ENCODE measurements around the gene HADHA. TPM values are rescaled to one million over a fixed set of nuclear protein-coding genes. Genes with fewer than 3 reads are reported as not detected.
"Not testable (repeated sequence)": the region's sequence is repeated elsewhere in the genome, so short reads cannot be mapped to it uniquely, and the experiment has no call there.

HADHA gene
- total RNA-seq, 4 donors from 2014 or later, result 443 to 480 (median 462) TPM

DNA sequence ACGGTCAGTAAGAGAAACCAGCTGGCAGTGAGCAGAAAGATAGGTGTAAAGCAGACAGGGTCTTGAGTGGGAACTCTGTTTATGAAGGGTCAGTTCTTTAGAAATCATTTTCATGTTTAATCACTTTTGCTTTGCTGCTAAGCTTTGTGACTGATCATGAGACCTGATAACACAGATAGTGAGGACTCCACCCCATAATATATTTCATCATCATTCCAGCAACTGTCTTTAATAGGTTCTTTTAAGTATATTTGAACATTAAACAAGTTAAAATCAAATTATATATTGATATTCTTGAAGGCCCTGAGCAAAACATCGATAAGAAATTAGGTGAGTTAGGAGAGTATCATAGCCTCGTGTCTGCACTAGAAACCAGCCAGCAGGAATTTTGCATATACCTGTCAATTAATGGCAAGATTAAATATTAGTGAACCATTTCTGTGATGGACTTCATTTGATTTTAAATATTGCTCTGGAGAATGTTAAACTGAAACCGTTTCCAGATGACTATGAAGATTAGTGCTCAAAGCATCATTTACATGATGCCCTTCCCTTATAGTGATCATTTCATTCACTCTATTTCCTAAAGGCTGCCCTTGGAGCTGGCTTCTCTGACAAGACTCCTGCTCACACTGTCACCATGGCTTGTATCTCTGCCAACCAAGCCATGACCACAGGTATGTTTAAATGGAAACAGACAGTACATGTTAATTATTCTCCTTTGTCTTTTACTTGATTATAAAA, 32.2 kb upstream of the HADHA start:
- ATAC-seq (no peak), DNase-seq (no peak)
- H3K27ac ChIP-seq, result peak overlapping the region; percentile 81 to 84 (median 82)
- H3K4me1 ChIP-seq, result peaks cover 32 to 35% of the 10 kb centered on the region in 2 donors
- H3K27me3 ChIP-seq, result no peaks in the 10 kb centered on the region
- TF ChIP-seq, protein P1, sequence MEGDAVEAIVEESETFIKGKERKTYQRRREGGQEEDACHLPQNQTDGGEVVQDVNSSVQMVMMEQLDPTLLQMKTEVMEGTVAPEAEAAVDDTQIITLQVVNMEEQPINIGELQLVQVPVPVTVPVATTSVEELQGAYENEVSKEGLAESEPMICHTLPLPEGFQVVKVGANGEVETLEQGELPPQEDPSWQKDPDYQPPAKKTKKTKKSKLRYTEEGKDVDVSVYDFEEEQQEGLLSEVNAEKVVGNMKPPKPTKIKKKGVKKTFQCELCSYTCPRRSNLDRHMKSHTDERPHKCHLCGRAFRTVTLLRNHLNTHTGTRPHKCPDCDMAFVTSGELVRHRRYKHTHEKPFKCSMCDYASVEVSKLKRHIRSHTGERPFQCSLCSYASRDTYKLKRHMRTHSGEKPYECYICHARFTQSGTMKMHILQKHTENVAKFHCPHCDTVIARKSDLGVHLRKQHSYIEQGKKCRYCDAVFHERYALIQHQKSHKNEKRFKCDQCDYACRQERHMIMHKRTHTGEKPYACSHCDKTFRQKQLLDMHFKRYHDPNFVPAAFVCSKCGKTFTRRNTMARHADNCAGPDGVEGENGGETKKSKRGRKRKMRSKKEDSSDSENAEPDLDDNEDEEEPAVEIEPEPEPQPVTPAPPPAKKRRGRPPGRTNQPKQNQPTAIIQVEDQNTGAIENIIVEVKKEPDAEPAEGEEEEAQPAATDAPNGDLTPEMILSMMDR (IDR thresholded peaks at IDR 0.05 in 4 of 5, conservative IDR thresholded peaks at IDR 0.05 in 1 of 5), result no peak
- intact Hi-C loops (cut with DNase I; ENCODE audit: low total_unique reads), result no loop called here
- H3K4me3 ChIP-seq, result no peak overlapping the region
- H3K9me3 ChIP-seq, result no peaks in the 10 kb centered on the region
- in situ Hi-C loops (cut with MboI; ENCODE audit: low sequenced_read_pairs in 4 of 4), result no loop called here
- H3K36me3 ChIP-seq, result peaks cover 0 to 56% of the 10 kb centered on the region in 2 donors

DNA sequence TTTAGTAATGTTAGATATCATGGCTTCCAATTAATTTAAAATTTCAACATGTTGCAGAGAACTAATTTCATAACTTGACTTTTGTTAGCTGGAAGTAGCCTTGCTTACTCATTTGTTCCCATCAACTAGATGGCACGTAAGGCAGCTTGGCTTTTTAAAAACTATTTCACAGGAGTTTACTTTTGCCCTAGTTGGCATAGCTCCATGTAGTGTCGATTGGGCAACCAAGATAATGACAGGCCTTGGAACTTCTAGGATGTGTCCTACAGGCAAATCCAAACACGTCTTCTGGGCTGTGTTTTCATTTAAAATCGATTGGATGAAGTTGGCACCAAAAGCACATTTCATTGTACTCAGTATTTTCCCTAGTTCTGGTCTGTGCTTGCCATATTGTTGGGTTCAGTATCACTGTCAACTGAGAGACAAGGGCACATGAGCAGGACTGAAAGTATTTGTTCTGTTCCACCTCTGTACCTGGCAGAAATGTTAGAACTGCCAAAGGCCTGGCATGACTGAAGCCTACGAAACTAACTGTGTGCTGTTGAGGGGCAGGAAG, 29.7 kb upstream of the HADHA start:
- TF ChIP-seq, protein P1 (IDR thresholded peaks at IDR 0.05 in 4 of 5, conservative IDR thresholded peaks at IDR 0.05 in 1 of 5), result no peak
- TF ChIP-seq POLR2A (IDR thresholded peaks at IDR 0.05), result no peak
- ATAC-seq (peak; percentile 96 to 98), DNase-seq (peak; percentile 64 to 81)
- Histone ChIP-seq H3K36me3 (peaks cover 0 to 45% of the 10 kb centered on the region in 2 donors), H3K4me3 (peak overlapping the region in 2 of 4 donors; percentile 8 to 15), H3K4me1 (peaks cover 32 to 35% of the 10 kb centered on the region in 2 donors), H3K27me3 (no peaks in the 10 kb centered on the region), H3K9me3 (no peaks in the 10 kb centered on the region), H3K27ac (peak overlapping the region; percentile 81 to 84 (median 82))
- in situ Hi-C loops (cut with MboI; ENCODE audit: low sequenced_read_pairs in 4 of 4), result no loop called here
- intact Hi-C loops (cut with DNase I; ENCODE audit: low total_unique reads), result loop anchor here (1.0 to 2.0 kb wide), 2 partner anchors 30 to 57 kb away; partner anchors contain the start of genes HADHA and HADHB

DNA sequence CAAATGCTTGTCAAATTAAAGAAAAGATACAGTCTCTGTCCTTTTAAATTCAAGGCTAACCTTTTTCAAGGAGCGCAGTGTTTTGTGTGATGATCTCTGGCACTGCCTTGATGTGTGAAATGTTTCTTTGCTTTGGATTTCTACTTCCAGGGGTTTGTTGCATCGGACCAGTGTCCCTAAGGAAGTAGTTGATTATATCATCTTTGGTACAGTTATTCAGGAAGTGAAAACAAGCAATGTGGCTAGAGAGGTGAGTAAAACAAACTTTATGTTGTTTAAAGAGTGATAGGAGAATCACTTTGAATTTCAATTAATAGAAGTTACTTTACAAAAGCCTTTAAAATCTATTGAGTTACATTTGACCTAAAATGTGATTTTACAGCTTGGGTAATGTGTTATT, 29.1 kb upstream of the HADHA start:
- peaks cover 0 to 38% of the 10 kb centered on the region in 2 donors for H3K36me3 ChIP-seq
- in situ Hi-C loops (cut with MboI; ENCODE audit: low sequenced_read_pairs in 4 of 4), result no loop called here
- DNase-seq (no peak), ATAC-seq (no peak)
- H3K4me1 ChIP-seq, result peaks cover 32 to 35% of the 10 kb centered on the region in 2 donors
- TF ChIP-seq POLR2A (IDR thresholded peaks at IDR 0.05), result no peak
- TF ChIP-seq, protein P1 (IDR thresholded peaks at IDR 0.05 in 4 of 5, conservative IDR thresholded peaks at IDR 0.05 in 1 of 5), result no peak
- no peaks in the 10 kb centered on the region for H3K27me3 ChIP-seq
- H3K4me3 ChIP-seq, result peak overlapping the region in 1 of 4 donors; percentile 8
- no peaks in the 10 kb centered on the region for H3K9me3 ChIP-seq
- H3K27ac ChIP-seq, result peak overlapping the region; percentile 81 to 84 (median 82)
- intact Hi-C loops (cut with DNase I; ENCODE audit: low total_unique reads), result no loop called here

DNA sequence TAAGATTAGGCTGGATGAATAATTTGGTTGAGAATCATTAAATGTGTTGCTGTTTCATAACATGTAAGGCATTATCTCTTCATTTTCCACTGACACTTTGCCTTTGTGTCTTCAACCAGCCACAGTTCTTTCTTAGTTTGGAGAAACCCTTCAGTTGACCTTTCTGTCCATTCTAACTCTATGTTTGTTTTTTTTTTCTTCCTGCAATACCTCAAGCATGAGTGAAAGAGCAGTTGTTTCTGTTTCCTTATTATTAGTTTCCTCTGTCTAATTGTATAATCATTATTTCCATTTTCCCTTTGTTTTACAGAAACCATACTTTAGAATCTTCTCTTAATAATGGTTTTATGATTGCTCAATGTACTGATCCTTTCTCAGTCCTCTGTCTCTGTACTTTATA, 25.9 kb upstream of the HADHA start:
- Histone ChIP-seq H3K36me3 (peaks cover 0 to 27% of the 10 kb centered on the region in 2 donors), H3K4me1 (peaks cover 27 to 32% of the 10 kb centered on the region in 2 donors), H3K4me3 (no peak overlapping the region), H3K27ac (peak overlapping the region; percentile 48 to 84 (median 82)), H3K9me3 (no peaks in the 10 kb centered on the region), H3K27me3 (no peaks in the 10 kb centered on the region)
- DNase-seq (no peak), ATAC-seq (no peak)
- in situ Hi-C loops (cut with MboI; ENCODE audit: low sequenced_read_pairs in 4 of 4), result no loop called here
- intact Hi-C loops (cut with DNase I; ENCODE audit: low total_unique reads), result no loop called here
- TF ChIP-seq POLR2A (IDR thresholded peaks at IDR 0.05), result no peak

DNA sequence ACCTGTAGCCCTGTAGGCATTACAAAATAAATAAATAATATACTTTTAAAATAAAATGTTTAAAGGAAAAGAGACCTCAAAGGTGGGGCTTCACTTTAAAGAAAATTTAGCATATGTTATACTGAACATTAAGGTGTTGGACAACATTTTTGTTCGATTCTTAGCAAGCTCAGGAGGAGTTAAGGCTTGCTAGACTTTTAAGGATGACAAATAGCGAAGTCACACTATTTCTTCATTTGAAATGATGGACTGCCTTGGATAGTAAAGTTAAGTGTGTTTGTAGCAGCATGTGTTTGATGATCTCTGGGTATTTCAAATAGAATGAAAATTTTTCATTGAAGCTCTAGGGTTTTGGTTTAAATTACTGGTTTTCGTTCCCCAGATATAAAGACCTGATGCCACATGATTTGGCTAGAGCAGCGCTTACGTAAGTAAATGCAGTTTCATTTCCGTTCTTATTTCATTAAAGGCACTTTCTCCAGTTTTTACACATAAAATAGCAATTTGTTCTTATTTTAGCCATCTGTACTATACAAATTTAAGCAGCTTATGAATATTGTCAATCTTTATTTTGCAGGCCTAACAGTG, 25.2 kb upstream of the HADHA start:
- intact Hi-C loops (cut with DNase I; ENCODE audit: low total_unique reads), result no loop called here

DNA sequence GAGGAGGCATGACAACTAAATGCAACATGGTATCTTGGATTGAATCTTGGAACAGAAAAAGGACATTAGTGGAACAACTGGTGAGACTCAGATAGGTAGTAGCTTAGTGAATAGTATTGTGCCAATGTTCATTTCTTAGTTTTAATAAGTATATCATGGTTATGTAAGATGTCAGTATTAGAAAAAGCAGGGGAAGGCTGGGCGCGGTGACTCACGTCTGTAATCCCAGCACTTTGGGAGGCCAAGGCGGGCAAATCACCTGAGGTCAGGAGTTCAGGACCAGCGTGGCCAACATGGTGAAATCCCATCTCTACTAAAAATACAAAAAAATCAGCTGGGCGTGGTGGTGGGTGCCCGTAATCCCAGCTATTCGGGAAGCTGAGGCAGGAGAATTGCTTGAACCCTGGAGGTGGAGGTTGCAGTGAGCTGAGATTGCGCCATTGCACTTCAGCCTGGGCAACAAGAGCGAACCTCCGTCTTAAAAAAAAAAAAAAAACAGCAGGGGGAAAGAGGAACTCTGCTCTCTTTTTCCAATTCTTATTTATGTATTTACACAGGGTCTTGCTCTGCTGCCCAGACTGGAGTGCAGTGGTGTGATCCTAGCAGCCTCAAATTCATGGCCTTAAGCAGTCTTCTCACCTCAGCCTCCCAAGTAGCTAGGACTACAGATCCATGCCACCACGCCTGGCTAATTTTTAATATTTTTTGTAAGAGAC, 24.4 kb upstream of the HADHA start:
- in situ Hi-C loops (cut with MboI; ENCODE audit: low sequenced_read_pairs in 4 of 4); H3K4me3 ChIP-seq; H3K9me3 ChIP-seq; DNase-seq; H3K27me3 ChIP-seq; ATAC-seq: not testable (repeated sequence)
- Histone ChIP-seq H3K4me1 (peaks cover 16 to 17% of the 10 kb centered on the region in 2 donors), H3K27ac (peak overlapping the region; percentile 48 to 84 (median 82)), H3K36me3 (peaks cover 0 to 43% of the 10 kb centered on the region in 2 donors)
- intact Hi-C loops (cut with DNase I; ENCODE audit: low total_unique reads), result loop anchor here (1.0 kb wide), 1 partner anchor 9 kb away; no protein-coding TSS in a partner anchor

More for the DNA sequence above, 25.2 kb upstream of the HADHA start:
- no peak for DNase-seq
- TF ChIP-seq, protein P1 (IDR thresholded peaks at IDR 0.05 in 4 of 5, conservative IDR thresholded peaks at IDR 0.05 in 1 of 5), result no peak
- no peak for TF ChIP-seq POLR2A (IDR thresholded peaks at IDR 0.05)
- Histone ChIP-seq H3K4me3 (no peak overlapping the region), H3K27me3 (no peaks in the 10 kb centered on the region), H3K27ac (peak overlapping the region; percentile 48 to 84 (median 82)), H3K9me3 (no peaks in the 10 kb centered on the region), H3K4me1 (peaks cover 20 to 25% of the 10 kb centered on the region in 2 donors), H3K36me3 (peaks cover 0 to 34% of the 10 kb centered on the region in 2 donors)
- ATAC-seq, result no peak
- in situ Hi-C loops (cut with MboI; ENCODE audit: low sequenced_read_pairs in 4 of 4), result no loop called here

Data from gastrocnemius medialis (tissue), 4 donors.